Body of pancreas (tissue), 4 donors: ENCODE measurements around the gene CBL. TPM values are rescaled to one million over a fixed set of nuclear protein-coding genes. Genes with fewer than 3 reads are reported as not detected.

Experiments used
- ATAC-seq: fragments of 150-250 bp; one replicate; pipeline ENCODE4 v1.9.1; 2016
- DNase-seq, 4 donors: peaks; one replicate each; pipeline ENCODE4 v3.0.0-alpha.2; 2019
- H3K27ac ChIP-seq, 4 donors: fragments of 200-600 bp; sonication (generic); 1 replicate in 3 of 4; 2 replicates in 1 of 4; pipeline versions ENCODE4 v1.5.1 to v1.6.1; 2016 to 2019; ENCODE audit warnings: mild to moderate bottlenecking in 1 of 4, mixed read lengths in 1 of 4, moderate library complexity in 1 of 4
- H3K27me3 ChIP-seq, 2 donors: fragments of 200-600 bp; sonication (generic); one replicate each; pipeline ENCODE4 v1.6.0; 2016; ENCODE audit warnings: mild to moderate bottlenecking in 1 of 2
- H3K36me3 ChIP-seq, 2 donors: fragments of 200-600 bp; sonication (generic); replicated peaks in 1 of 2; 2 replicates each; pipeline ENCODE4 v1.5.1; 2016; ENCODE audit warnings: low read depth in 2 of 2; ENCODE audit not compliant: insufficient read depth in 1 of 2
- H3K4me1 ChIP-seq: fragments of 200-600 bp; sonication (generic); one replicate; pipeline ENCODE4 v1.6.0; 2016
- H3K4me3 ChIP-seq, 2 donors: fragments of 200-600 bp; sonication (generic); 1 replicate in 1 of 2; 2 replicates in 1 of 2; pipeline ENCODE4 v1.5.1; 2016 to 2019
- H3K9me3 ChIP-seq, 3 donors: fragments of 200-600 bp; sonication (generic); 1 replicate in 2 of 3; 2 replicates in 1 of 3; pipeline ENCODE4 v1.5.1; 2016
- POLR2A ChIP-seq, 3 donors: fragments of 450-650 bp; IDR thresholded peaks; one replicate each; pipeline ENCODE4 v1.6.1; 2016; ENCODE audit warnings: antibody characterized with exemption in 3 of 3, mild to moderate bottlenecking in 2 of 3
- WGBS, 2 donors: methylation state at CpG; one replicate each; pipeline ENCODE4 v1.1.5; 2017; 5-methylcytosine and 5-hydroxymethylcytosine counted together
- intact Hi-C: fragments of 100-400 bp; cut with DNase I; formaldehyde crosslinking; loops from one replicate; pipeline ENCODE4 v1.15.1; 2023
- total RNA-seq, 2 donors: library from RNA; depleted of rRNA; stranded (reverse); fragments of >200 nt; gene quantifications; one replicate each; pipeline ENCODE4 v1.1.0, GENCODE V29; 2016
- TF ChIP-seq, protein P1 (sequence below), 7 experiments: fragments of 450-650 bp in 4 of 7; fragments of 200-600 bp in 3 of 7; sonication (generic) in 3 of 7; IDR thresholded peaks; one replicate each; pipeline ENCODE4 v1.5.1; 2016 to 2019; ENCODE audit warnings: antibody characterized with exemption in 7 of 7

Gene CBL
- total RNA-seq, 2 donors from 2014 or later = 3.0 to 6.5 TPM

DNA sequence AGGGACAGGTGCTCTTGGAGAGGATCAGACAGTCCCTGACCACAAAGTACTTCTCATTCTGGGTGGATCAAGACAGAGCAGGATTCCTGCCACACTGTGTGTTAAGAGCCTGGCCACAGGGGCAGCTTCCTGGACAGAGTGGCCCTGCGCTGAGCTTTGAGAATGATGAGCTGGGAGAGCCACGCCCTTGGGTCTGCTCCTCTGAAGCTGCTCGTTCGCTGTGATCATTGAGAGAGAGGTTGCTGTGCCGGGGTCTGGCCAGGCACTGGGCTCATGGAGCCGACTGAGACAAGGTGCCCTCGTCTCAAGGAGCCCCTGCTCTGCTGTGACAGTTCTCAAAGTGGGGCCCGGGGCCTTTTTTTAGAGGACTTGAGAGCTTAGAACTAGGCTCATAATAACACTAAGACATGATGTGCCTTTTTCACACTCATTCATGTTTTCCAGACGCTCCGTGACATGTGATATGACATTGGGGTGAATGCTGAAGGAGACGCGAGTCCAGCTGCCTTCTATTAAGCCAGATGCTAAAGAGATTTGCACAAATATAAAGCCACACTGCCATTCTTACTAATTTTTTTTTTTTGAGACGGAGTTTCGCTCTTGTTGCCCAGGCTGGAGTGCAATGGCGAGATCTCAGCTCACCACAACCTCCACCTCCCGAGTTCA lies 141.9 kb downstream of the CBL start:
- Histone ChIP-seq H3K27me3 (no peaks in the 10 kb centered on the region), H3K4me1 (peaks cover 5% of the 10 kb centered on the region), H3K4me3 (no peak overlapping the region), H3K36me3 (no peaks in the 10 kb centered on the region), H3K9me3 (no peaks in the 10 kb centered on the region), H3K27ac (no peak overlapping the region)
- WGBS, 2 donors = 79 to 84% methylated on average over 9 to 16 of the region's 16 CpGs
- TF ChIP-seq, protein P1, sequence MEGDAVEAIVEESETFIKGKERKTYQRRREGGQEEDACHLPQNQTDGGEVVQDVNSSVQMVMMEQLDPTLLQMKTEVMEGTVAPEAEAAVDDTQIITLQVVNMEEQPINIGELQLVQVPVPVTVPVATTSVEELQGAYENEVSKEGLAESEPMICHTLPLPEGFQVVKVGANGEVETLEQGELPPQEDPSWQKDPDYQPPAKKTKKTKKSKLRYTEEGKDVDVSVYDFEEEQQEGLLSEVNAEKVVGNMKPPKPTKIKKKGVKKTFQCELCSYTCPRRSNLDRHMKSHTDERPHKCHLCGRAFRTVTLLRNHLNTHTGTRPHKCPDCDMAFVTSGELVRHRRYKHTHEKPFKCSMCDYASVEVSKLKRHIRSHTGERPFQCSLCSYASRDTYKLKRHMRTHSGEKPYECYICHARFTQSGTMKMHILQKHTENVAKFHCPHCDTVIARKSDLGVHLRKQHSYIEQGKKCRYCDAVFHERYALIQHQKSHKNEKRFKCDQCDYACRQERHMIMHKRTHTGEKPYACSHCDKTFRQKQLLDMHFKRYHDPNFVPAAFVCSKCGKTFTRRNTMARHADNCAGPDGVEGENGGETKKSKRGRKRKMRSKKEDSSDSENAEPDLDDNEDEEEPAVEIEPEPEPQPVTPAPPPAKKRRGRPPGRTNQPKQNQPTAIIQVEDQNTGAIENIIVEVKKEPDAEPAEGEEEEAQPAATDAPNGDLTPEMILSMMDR (IDR thresholded peaks at IDR 0.05) = no peak
- TF ChIP-seq POLR2A (IDR thresholded peaks at IDR 0.05) = no peak
- DNase-seq (no peak), ATAC-seq (no peak)
- intact Hi-C loops = no loop called here

DNA sequence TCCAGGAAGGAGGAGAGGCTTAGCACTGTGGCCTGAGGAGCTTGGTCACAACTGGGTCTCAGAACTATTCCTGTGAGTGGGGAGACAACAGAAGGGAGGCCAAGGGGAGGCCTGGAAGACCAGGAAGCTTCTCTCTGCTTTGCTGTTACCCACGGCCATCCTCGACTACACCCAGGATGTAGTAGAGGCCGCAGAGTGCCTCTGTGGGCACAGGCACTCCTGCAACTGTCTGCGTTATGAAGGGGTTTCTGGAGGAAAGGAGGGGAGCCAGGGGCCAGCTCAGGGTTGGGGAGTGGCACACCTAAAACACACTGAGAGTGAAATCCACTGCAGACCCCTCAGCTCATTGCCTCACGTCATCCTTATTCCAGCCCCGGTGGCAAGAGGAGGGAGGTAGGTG lies 144.2 kb downstream of the CBL start:
- no peaks in the 10 kb centered on the region for H3K36me3 ChIP-seq
- no peak for DNase-seq
- no peak overlapping the region for H3K4me3 ChIP-seq
- ATAC-seq = no peak
- no peaks in the 10 kb centered on the region for H3K9me3 ChIP-seq
- 82 to 88% methylated on average over 4 to 6 of the region's 6 CpGs for WGBS, 2 donors
- peaks cover 10% of the 10 kb centered on the region for H3K4me1 ChIP-seq
- no peak for TF ChIP-seq POLR2A (IDR thresholded peaks at IDR 0.05)
- TF ChIP-seq, protein P1 (IDR thresholded peaks at IDR 0.05) = no peak
- H3K27ac ChIP-seq = no peak overlapping the region
- H3K27me3 ChIP-seq = no peaks in the 10 kb centered on the region
- intact Hi-C loops = no loop called here

DNA sequence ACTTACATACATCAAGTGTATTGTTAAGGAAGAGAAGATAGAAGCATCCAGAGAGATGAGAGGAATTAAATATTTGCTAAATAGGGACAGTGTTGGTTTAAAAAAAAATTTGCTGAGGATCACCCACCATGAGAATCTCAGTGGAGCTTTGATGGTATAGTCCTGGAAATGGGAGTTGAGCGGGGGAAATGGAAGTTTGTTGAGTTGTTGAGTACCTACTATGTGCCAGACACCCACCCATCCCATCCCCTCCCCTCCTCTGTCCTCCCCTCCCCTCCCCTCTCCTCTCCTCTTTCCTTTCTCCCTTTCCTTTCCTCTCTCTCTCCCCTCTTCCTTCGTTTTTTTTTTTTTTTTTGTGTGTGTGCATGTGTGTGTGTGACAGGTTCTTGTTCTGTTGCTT lies 145.1 kb downstream of the CBL start:
- Histone ChIP-seq H3K27me3 (no peaks in the 10 kb centered on the region), H3K9me3 (no peaks in the 10 kb centered on the region), H3K27ac (no peak overlapping the region), H3K36me3 (no peaks in the 10 kb centered on the region), H3K4me1 (peaks cover 10% of the 10 kb centered on the region), H3K4me3 (no peak overlapping the region)
- ATAC-seq (no peak), DNase-seq (no peak)
- TF ChIP-seq POLR2A (IDR thresholded peaks at IDR 0.05) = no peak
- TF ChIP-seq, protein P1 (IDR thresholded peaks at IDR 0.05) = no peak
- WGBS, 2 donors = 50 to 56% methylated on average over 2 of the region's 2 CpGs
- intact Hi-C loops = no loop called here

DNA sequence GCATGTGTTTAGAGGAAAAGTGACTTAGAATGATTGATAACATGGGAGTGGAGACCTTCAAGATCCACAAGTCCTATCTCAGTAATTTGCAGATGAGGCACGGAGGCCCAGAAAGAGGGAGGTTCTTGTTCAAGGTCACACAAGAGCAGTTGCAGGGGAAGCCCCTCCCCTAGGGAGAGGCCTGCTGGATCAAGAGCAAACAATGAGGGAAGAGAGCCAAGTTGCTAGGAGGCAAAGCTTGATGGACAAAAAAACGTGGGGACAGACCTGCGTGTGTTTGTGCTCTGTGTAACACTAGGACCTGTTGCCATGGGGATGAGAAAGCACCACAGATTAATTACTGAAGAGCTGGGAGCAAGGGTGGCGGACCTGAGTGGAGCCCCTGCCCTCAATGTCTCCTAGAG lies 146.7 kb downstream of the CBL start:
- DNase-seq (peak; percentile 73 to 91 (median 82)), ATAC-seq (peak; percentile 93)
- intact Hi-C loops = no loop called here
- Histone ChIP-seq H3K36me3 (peaks cover 0 to 3% of the 10 kb centered on the region in 2 donors), H3K4me1 (peaks cover 10% of the 10 kb centered on the region), H3K4me3 (no peak overlapping the region), H3K9me3 (no peaks in the 10 kb centered on the region), H3K27me3 (no peaks in the 10 kb centered on the region), H3K27ac (peak overlapping the region in 3 of 4 donors; percentile 62 to 76 (median 72))
- 13 to 15% methylated on average over 4 of the region's 4 CpGs for WGBS, 2 donors
- TF ChIP-seq POLR2A (IDR thresholded peaks at IDR 0.05) = no peak
- TF ChIP-seq, protein P1 (IDR thresholded peaks at IDR 0.05) = no peak
